PC-3 (cell line): Measurements from ENCODE around the gene RXRB. TPM values are rescaled to one million over a fixed set of nuclear protein-coding genes. Genes with fewer than 3 reads are reported as not detected.
"Not testable (repeated sequence)": the region's sequence is repeated elsewhere in the genome, so short reads cannot be mapped to it uniquely, and the experiment has no call there.

ENCODE experiments used
- ATAC-seq: fragments of 200-7000 bp; cut with Tn5 transposase; 2 replicates; pipeline ENCODE4 v1.9.1; 2020; ENCODE audit warnings: mild to moderate bottlenecking, moderate library complexity
- BruUV-seq: library from RNA; stranded (reverse); fragments of 400-500 nt; replicated peaks from 2 replicates; lab custom pipeline; 2021; lab: Mats Ljungman, UMichigan
- CTCF ChIA-PET: fragments of 300-600 bp; sonication (Branson Sonifier 250); formaldehyde crosslinking; loops from one replicate; lab custom pipeline; 2022; ENCODE audit warnings: antibody characterized with exemption; lab: Charles Lee
- POLR2A ChIA-PET: fragments of 300-600 bp; sonication (Branson Sonifier 250); formaldehyde crosslinking; loops from one replicate; lab custom pipeline; 2022; ENCODE audit warnings: antibody characterized with exemption; ENCODE audit not compliant: unreplicated experiment; lab: Charles Lee
- DNase-seq: peaks from one replicate; pipeline ENCODE4 v3.0.0-alpha.2; 2015
- H2AFZ ChIP-seq: fragments of 300-600 bp; sonication (generic); 2 replicates; pipeline ENCODE4 v1.6.0; 2016; ENCODE audit warnings: antibody characterized with exemption, low read length
- H3F3A ChIP-seq: fragments of 300-600 bp; sonication (generic); one replicate; pipeline ENCODE4 v1.6.0; 2017; ENCODE audit warnings: antibody characterized with exemption, low read length, control low read depth, mild to moderate bottlenecking; ENCODE audit not compliant: unreplicated experiment
- H3K27ac ChIP-seq: fragments of 300-600 bp; sonication (generic); 2 replicates; pipeline ENCODE4 v1.5.1; 2016; ENCODE audit warnings: mild to moderate bottlenecking, low read length
- H3K27me3 ChIP-seq: fragments of 300-600 bp; sonication (generic); 2 replicates; pipeline ENCODE4 v1.6.1; 2016; ENCODE audit warnings: low read length, mixed read lengths
- H3K36me3 ChIP-seq: fragments of 300-600 bp; sonication (generic); 2 replicates; pipeline ENCODE4 v1.6.1; 2016; ENCODE audit warnings: low read depth, mixed run types, low read length, mixed read lengths
- H3K4me1 ChIP-seq: fragments of 300-600 bp; sonication (generic); 2 replicates; pipeline ENCODE4 v1.5.1; 2016; ENCODE audit warnings: low read length; ENCODE audit not compliant: insufficient read depth
- H3K4me2 ChIP-seq: fragments of 300-600 bp; sonication (generic); 2 replicates; pipeline ENCODE4 v1.6.0; 2016; ENCODE audit warnings: low read length
- H3K4me3 ChIP-seq: fragments of 300-600 bp; sonication (generic); 2 replicates; pipeline ENCODE4 v1.5.1; 2016; ENCODE audit warnings: mild to moderate bottlenecking, low read length, mixed read lengths
- H3K79me2 ChIP-seq: fragments of 300-600 bp; sonication (generic); 2 replicates; pipeline ENCODE4 v1.6.1; 2017; ENCODE audit warnings: low read length, mixed read lengths
- H3K9ac ChIP-seq: fragments of 300-600 bp; sonication (generic); 2 replicates; pipeline ENCODE4 v1.6.0; 2016; ENCODE audit warnings: mild to moderate bottlenecking, low read length
- H3K9me2 ChIP-seq: fragments of 300-600 bp; sonication (generic); replicated peaks from 2 replicates; pipeline ENCODE4 v1.6.1; 2016; ENCODE audit warnings: mixed run types, low read length, mixed read lengths
- H3K9me3 ChIP-seq: fragments of 300-600 bp; sonication (generic); 2 replicates; pipeline ENCODE4 v1.6.1; 2016; ENCODE audit warnings: low read length, mixed read lengths
- H4K20me1 ChIP-seq: fragments of 300-600 bp; sonication (generic); 2 replicates; pipeline ENCODE4 v1.6.1; 2016; ENCODE audit warnings: low read length, mixed read lengths
- CTCF ChIP-seq: fragments of 300-600 bp; sonication (generic); conservative IDR thresholded peaks from 2 replicates; pipeline ENCODE4 v1.5.1; 2017; ENCODE audit warnings: antibody characterized with exemption, low read depth, mild to moderate bottlenecking, low read length
- EZH2 ChIP-seq: fragments of 300-600 bp; sonication (generic); IDR thresholded peaks from one replicate; pipeline ENCODE4 v1.6.1; 2017; ENCODE audit warnings: antibody characterized with exemption, mild to moderate bottlenecking, low read length; ENCODE audit not compliant: unreplicated experiment
- EZH2phosphoT487 ChIP-seq: fragments of 300-600 bp; sonication (generic); IDR thresholded peaks from 2 replicates; pipeline ENCODE4 v1.6.1; 2018; ENCODE audit warnings: mild to moderate bottlenecking, antibody characterized with exemption, low read length, borderline replicate concordance
- intact Hi-C: fragments of 100-400 bp; cut with micrococcal nuclease; formaldehyde crosslinking; loops from 2 replicates; pipeline ENCODE4 v1.9.0; 2023
- total RNA-seq: library from RNA; depleted of rRNA; stranded (reverse); fragments of >200 nt; gene quantifications from 2 replicates; pipeline ENCODE4 v1.2.3, GENCODE V29; 2014

RXRB gene
- total RNA-seq, 1 experiment from 2014 or later: 24.0 TPM

DNA sequence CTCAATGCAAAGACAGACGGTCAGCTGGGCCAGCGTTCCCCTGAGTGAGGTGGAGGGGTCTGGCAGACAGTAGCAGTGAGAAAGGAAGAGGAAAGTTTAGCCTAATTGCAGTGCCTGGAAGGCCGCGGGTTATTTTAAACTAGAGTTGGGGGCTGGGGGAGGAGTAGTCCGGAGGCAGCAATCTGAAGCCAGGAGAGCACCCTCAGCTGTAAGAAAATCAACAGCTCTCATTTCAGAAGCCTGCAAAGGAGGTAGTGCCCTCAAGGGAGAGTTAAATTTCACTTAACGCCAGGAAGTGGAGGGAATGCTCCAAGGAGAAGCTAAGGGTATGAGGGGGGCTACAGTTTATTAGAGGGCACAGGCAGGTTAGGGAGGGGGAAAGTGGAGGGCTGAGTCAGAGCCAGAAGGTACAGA lies 34.8 kb upstream of the RXRB start:
- CTCF ChIA-PET: no interaction called here
- no peaks in the 10 kb centered on the region for H3K36me3 ChIP-seq
- H3K27ac ChIP-seq: no peak overlapping the region
- H3K9me3 ChIP-seq: no peaks in the 10 kb centered on the region
- no peak overlapping the region for H3K4me2 ChIP-seq
- POLR2A ChIA-PET: no interaction called here
- H3F3A ChIP-seq: no peaks in the 10 kb centered on the region
- ATAC-seq (no peak), DNase-seq (no peak)
- peaks cover 43% of the 10 kb centered on the region for H3K27me3 ChIP-seq
- intact Hi-C loops: no loop called here
- no peaks in the 10 kb centered on the region for H3K79me2 ChIP-seq
- BruUV-seq: no TSS peak
- no peaks in the 10 kb centered on the region for H3K4me1 ChIP-seq
- no peak overlapping the region for H2AFZ ChIP-seq
- no peaks in the 10 kb centered on the region for H4K20me1 ChIP-seq
- TF ChIP-seq EZH2phosphoT487: no peak
- no peak overlapping the region for H3K9ac ChIP-seq
- no peaks in the 10 kb centered on the region for H3K9me2 ChIP-seq
- no peak overlapping the region for H3K4me3 ChIP-seq

GRCh38 chr6:33226503-33227120 lies 26.1 kb upstream of the RXRB start:
- H3K4me3 ChIP-seq, H3K9ac ChIP-seq, H2AFZ ChIP-seq, POLR2A ChIA-PET, H3K4me2 ChIP-seq, ATAC-seq, intact Hi-C loops, H3F3A ChIP-seq, H3K9me2 ChIP-seq, H4K20me1 ChIP-seq, DNase-seq, H3K36me3 ChIP-seq, H3K9me3 ChIP-seq, H3K27ac ChIP-seq, H3K79me2 ChIP-seq, BruUV-seq, H3K4me1 ChIP-seq: not testable (repeated sequence)
- H3K27me3 ChIP-seq: peaks cover 16% of the 10 kb centered on the region; the same call in 1 of the 2 replicates
- CTCF ChIA-PET: interaction anchor here (0.6 kb wide), 1 partner anchor 359 kb away, joined by 3 read pairs; no protein-coding TSS in a partner anchor

DNA sequence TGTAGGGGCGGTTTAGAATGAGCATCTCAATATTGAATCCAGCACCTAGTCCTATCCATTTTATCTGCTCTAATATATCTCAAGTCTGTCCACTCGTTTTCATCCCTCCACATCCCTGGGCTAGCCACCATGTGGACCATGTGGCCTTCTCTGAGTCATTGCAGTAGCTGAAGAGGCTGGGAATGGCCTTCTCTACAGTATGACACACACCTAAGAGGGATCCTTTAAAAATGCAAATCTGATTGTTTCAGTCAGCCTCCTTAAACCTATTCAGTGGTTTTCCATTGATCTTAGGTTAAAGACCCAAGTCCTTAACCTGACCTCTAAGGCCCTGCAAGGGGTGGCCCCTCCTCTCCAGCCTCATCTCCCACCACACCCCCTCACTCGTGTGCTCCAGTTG lies 17.2 kb upstream of the RXRB start:
- CTCF ChIA-PET: no interaction called here
- Histone ChIP-seq H3K4me1 (no peaks in the 10 kb centered on the region), H2AFZ (no peak overlapping the region), H3F3A (no peaks in the 10 kb centered on the region), H3K79me2 (no peaks in the 10 kb centered on the region), H3K9ac (no peak overlapping the region), H3K36me3 (no peaks in the 10 kb centered on the region), H3K27me3 (0 out of 2 replicates have a peak, but pooled peaks cover 3% of the 10 kb centered on the region), H3K9me2 (no peaks in the 10 kb centered on the region), H3K4me3 (no peak overlapping the region), H3K4me2 (no peak overlapping the region), H4K20me1 (no peaks in the 10 kb centered on the region), H3K27ac (no peak overlapping the region), H3K9me3 (no peaks in the 10 kb centered on the region)
- ATAC-seq (no peak), DNase-seq (no peak)
- BruUV-seq: no TSS peak
- POLR2A ChIA-PET: no interaction called here
- TF ChIP-seq EZH2phosphoT487 (no peak), EZH2 (no peak), CTCF (no peak)
- intact Hi-C loops: no loop called here
